HepG2 (cell line): Measurements from ENCODE around the gene ENC1. TPM values are rescaled to one million over a fixed set of nuclear protein-coding genes. Genes with fewer than 3 reads are reported as not detected.

Source experiments
- ARID2 ChIP-seq: sonication (generic); formaldehyde crosslinking; IDR thresholded peaks from 2 replicates; pipeline ENCODE4 v1.8.1; 2022; ENCODE audit warnings: mild to moderate bottlenecking, missing genetic modification reagents, borderline replicate concordance
- DPF2 ChIP-seq: sonication (generic); formaldehyde crosslinking; IDR thresholded peaks from 2 replicates; pipeline ENCODE4 v1.4.0; 2020; ENCODE audit warnings: mild to moderate bottlenecking, low read depth, missing genetic modification reagents, borderline replicate concordance
- ERF ChIP-seq: IDR thresholded peaks from 2 replicates; pipeline ENCODE4 v1.6.1; 2018; ENCODE audit warnings: missing biosample characterization, missing genetic modification reagents
- FOSL2 ChIP-seq: sonication (generic); formaldehyde crosslinking; IDR thresholded peaks from 2 replicates; pipeline ENCODE4 v1.4.0; 2020; ENCODE audit warnings: missing genetic modification reagents
- FOXP1 ChIP-seq, 2 experiments: fragments of 450-650 bp in 1 of 2; IDR thresholded peaks; 2 replicates each; pipeline ENCODE4 v1.6.1; 2017 to 2018; ENCODE audit warnings: antibody characterized with exemption in 1 of 2
- HES4 ChIP-seq: sonication (generic); formaldehyde crosslinking; IDR thresholded peaks from 2 replicates; pipeline ENCODE4 v1.9.0; 2021; ENCODE audit warnings: mild to moderate bottlenecking, missing genetic modification reagents, borderline replicate concordance
- HNRNPUL1 ChIP-seq: fragments of 200-400 bp; formaldehyde crosslinking; IDR thresholded peaks from 2 replicates; pipeline ENCODE4 v1.6.1; 2017; ENCODE audit warnings: low read depth, mild to moderate bottlenecking, low read length, moderate library complexity
- MAF1 ChIP-seq: sonication (generic); formaldehyde crosslinking; IDR thresholded peaks from 2 replicates; pipeline ENCODE4 v1.5.0; 2020; ENCODE audit warnings: missing genetic modification reagents, borderline replicate concordance
- PITX1 ChIP-seq: sonication (generic); formaldehyde crosslinking; IDR thresholded peaks from 2 replicates; pipeline ENCODE4 v1.5.1; 2020; ENCODE audit warnings: mild to moderate bottlenecking, missing genetic modification reagents
- RXRB ChIP-seq: IDR thresholded peaks from 2 replicates; pipeline ENCODE4 v1.6.1; 2016; ENCODE audit warnings: borderline replicate concordance, missing genetic modification reagents, missing compliant biosample characterization
- SMAD3 ChIP-seq: sonication (generic); formaldehyde crosslinking; IDR thresholded peaks from 2 replicates; pipeline ENCODE4 v1.4.0; 2020; ENCODE audit warnings: missing genetic modification reagents
- SMAD9 ChIP-seq: sonication (generic); formaldehyde crosslinking; IDR thresholded peaks from 2 replicates; pipeline ENCODE4 v1.5.1; 2020; ENCODE audit warnings: mild to moderate bottlenecking, missing genetic modification reagents
- SNRNP70 ChIP-seq: fragments of 200-400 bp; formaldehyde crosslinking; IDR thresholded peaks from 2 replicates; pipeline ENCODE4 v1.6.1; 2017; ENCODE audit warnings: mild to moderate bottlenecking, low read depth, low read length, moderate library complexity
- SOX13 ChIP-seq, 3 experiments: fragments of 450-650 bp in 1 of 3; sonication (generic) in 1 of 3; formaldehyde crosslinking in 1 of 3; IDR thresholded peaks in 2 of 3; conservative IDR thresholded peaks in 1 of 3; 2 replicates each; pipeline versions ENCODE4 v1.5.0 to v1.6.1; 2016 to 2020; ENCODE audit warnings: antibody characterized with exemption in 1 of 3, mild to moderate bottlenecking in 1 of 3, missing compliant biosample characterization in 1 of 3, missing genetic modification reagents in 1 of 3, moderate library complexity in 1 of 3
- TARDBP ChIP-seq: sonication (generic); formaldehyde crosslinking; IDR thresholded peaks from 2 replicates; pipeline ENCODE4 v1.8.0; 2022; ENCODE audit warnings: mild to moderate bottlenecking, missing genetic modification reagents
- TCF12 ChIP-seq, 2 experiments: fragments of 450-650 bp in 1 of 2; sonication (generic) in 1 of 2; formaldehyde crosslinking in 1 of 2; IDR thresholded peaks; 2 replicates each; pipeline versions ENCODE4 v1.6.1 to v1.8.0; 2017 to 2022; ENCODE audit warnings: antibody characterized with exemption in 1 of 2, mild to moderate bottlenecking in 1 of 2, missing genetic modification reagents in 1 of 2, moderate library complexity in 1 of 2
- XBP1 ChIP-seq: sonication (generic); formaldehyde crosslinking; IDR thresholded peaks from 2 replicates; pipeline ENCODE4 v1.5.0; 2020; ENCODE audit warnings: missing genetic modification reagents
- ZBTB1 ChIP-seq: sonication (generic); formaldehyde crosslinking; IDR thresholded peaks from 2 replicates; pipeline ENCODE4 v1.4.0; 2020; ENCODE audit warnings: missing genetic modification reagents, borderline replicate concordance
- ZNF10 ChIP-seq: sonication (generic); formaldehyde crosslinking; IDR thresholded peaks from 2 replicates; pipeline ENCODE4 v1.4.0; 2020; ENCODE audit warnings: mild to moderate bottlenecking, low read depth, missing genetic modification reagents, borderline replicate concordance
- ZNF296 ChIP-seq: sonication (generic); formaldehyde crosslinking; conservative IDR thresholded peaks from 2 replicates; pipeline ENCODE4 v1.5.0; 2020; ENCODE audit warnings: mild to moderate bottlenecking, missing genetic modification reagents
- ZNF724P ChIP-seq: sonication (generic); formaldehyde crosslinking; IDR thresholded peaks from 2 replicates; pipeline ENCODE4 v1.8.0; 2022; ENCODE audit warnings: missing genetic modification reagents, borderline replicate concordance
- polyA plus RNA-seq, 8 experiments: library from polyadenylated mRNA; depleted of rRNA in 3 of 8; stranded (reverse) in 7 of 8; unstranded in 1 of 8; fragments of >200 nt; fragmentation: Illumina TruSeq in 4 of 8; extraction: Trizol in 4 of 8; gene quantifications; 2 replicates each; pipeline versions ENCODE4 v1.2.1 to v1.2.3, GENCODE V29; 2011 to 2016; ENCODE audit warnings: low read depth in 4 of 8, missing spikeins in 1 of 8, mixed read lengths in 1 of 8; ENCODE audit not compliant: insufficient read depth in 1 of 8
- total RNA-seq, 5 experiments: library from RNA; depleted of rRNA; stranded (reverse); fragments of >200 nt; fragmentation: Illumina TruSeq; extraction: Trizol; gene quantifications; 2 replicates each; pipeline ENCODE4 v1.2.3, GENCODE V29; 2016; ENCODE audit warnings: low read depth in 1 of 5
- TF ChIP-seq, protein P1 (sequence below): sonication (generic); formaldehyde crosslinking; IDR thresholded peaks from 2 replicates; pipeline ENCODE4 v1.5.1; 2020; ENCODE audit warnings: mild to moderate bottlenecking, missing genetic modification reagents, moderate library complexity
- TF ChIP-seq, protein P2 (sequence below): sonication (generic); formaldehyde crosslinking; IDR thresholded peaks from 2 replicates; pipeline ENCODE4 v1.5.1; 2020; ENCODE audit warnings: mild to moderate bottlenecking, moderate library complexity, missing genetic modification reagents
- TF ChIP-seq, protein P3 (sequence below): conservative IDR thresholded peaks from 2 replicates; pipeline ENCODE4 v1.6.1; 2018; ENCODE audit warnings: missing genetic modification reagents

The ENC1 gene
- total and polyA plus RNA-seq, 2 of the 13 experiments (the other 11 are each of a cell fraction or from before 2014, with no cell fraction given): 63.8 to 64.4 TPM

DNA sequence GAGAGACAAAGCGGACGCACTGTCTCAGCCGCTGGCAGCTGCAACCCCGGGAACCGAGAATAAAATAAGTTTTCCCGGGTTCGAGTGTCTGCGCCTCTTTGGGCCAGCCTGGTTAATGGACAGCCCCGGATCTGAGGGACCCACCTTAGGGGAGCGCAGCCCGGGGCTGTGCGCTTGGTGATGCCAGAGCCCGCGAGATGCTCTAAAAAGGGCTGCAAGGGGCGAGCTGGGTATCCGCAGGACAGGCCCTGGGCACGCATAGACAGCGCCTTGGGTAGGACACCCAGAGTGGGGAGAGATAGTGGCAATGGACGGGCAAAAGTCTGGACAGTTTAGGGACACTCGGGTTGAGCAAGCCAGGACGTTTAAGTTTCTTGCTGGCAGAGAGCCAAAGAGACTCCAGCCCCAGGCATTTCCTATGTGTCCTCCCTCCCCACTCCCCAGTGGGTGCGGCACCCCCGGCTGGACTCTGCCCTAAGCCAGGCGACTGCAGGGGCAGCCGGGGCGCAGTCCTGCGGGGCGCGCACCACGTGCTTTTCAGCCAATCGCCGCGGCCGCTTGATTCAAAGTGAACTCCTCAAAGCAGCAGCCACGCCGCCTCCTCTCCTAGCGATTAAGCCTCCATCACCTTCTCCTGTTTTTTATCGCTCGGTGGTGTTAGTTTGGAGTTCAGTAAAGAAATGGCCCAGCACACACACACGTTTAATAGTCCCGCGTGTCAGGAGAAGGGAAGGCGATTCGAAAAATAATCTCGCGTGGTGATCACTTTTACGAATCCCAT is 616 bp upstream of the ENC1 start (continued):
- TF ChIP-seq, protein P1, sequence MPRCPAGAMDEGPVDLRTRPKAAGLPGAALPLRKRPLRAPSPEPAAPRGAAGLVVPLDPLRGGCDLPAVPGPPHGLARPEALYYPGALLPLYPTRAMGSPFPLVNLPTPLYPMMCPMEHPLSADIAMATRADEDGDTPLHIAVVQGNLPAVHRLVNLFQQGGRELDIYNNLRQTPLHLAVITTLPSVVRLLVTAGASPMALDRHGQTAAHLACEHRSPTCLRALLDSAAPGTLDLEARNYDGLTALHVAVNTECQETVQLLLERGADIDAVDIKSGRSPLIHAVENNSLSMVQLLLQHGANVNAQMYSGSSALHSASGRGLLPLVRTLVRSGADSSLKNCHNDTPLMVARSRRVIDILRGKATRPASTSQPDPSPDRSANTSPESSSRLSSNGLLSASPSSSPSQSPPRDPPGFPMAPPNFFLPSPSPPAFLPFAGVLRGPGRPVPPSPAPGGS (CRISPR knock-in tag): no peak
- TF ChIP-seq RXRB (CRISPR knock-in tag) (peak; percentile 61; the same call in 1 of the 2 replicates), SOX13 (IDR thresholded peaks at IDR 0.05) (no peak), SOX13 (CRISPR knock-in tag; conservative IDR thresholded peaks at IDR 0.05 in 1 of 2, IDR thresholded peaks at IDR 0.05 in 1 of 2) (peak in 1 of 2 experiments; percentile 69; a peak in 2 of 4 replicates), ARID2 (CRISPR knock-in tag) (no peak), SNRNP70 (no peak), ERF (CRISPR knock-in tag) (peak; percentile 9; the same call in 1 of the 2 replicates), MAF1 (no peak), ZNF296 (CRISPR knock-in tag) (no peak; the same call in 1 of the 2 replicates), TCF12 (IDR thresholded peaks at IDR 0.05) (no peak), TCF12 (CRISPR knock-in tag; IDR thresholded peaks at IDR 0.05) (no peak; the same call in 1 of the 2 replicates), ZNF10 (CRISPR knock-in tag) (no peak), TARDBP (CRISPR knock-in tag) (peak; percentile 61; the same call in 1 of the 2 replicates), ZBTB1 (no peak), DPF2 (CRISPR knock-in tag) (no peak), XBP1 (CRISPR knock-in tag) (no peak), ZNF724P (CRISPR knock-in tag) (no peak), FOSL2 (CRISPR knock-in tag) (peak; percentile 53), SMAD9 (CRISPR knock-in tag) (no peak), SMAD3 (CRISPR knock-in tag) (no peak; the same call in 1 of the 2 replicates), FOXP1 (IDR thresholded peaks at IDR 0.05) (no peak), FOXP1 (CRISPR knock-in tag; IDR thresholded peaks at IDR 0.05) (peak; percentile 32; the same call in 1 of the 2 replicates), HES4 (no peak), HNRNPUL1 (no peak), PITX1 (CRISPR knock-in tag) (no peak)
- TF ChIP-seq, protein P2, sequence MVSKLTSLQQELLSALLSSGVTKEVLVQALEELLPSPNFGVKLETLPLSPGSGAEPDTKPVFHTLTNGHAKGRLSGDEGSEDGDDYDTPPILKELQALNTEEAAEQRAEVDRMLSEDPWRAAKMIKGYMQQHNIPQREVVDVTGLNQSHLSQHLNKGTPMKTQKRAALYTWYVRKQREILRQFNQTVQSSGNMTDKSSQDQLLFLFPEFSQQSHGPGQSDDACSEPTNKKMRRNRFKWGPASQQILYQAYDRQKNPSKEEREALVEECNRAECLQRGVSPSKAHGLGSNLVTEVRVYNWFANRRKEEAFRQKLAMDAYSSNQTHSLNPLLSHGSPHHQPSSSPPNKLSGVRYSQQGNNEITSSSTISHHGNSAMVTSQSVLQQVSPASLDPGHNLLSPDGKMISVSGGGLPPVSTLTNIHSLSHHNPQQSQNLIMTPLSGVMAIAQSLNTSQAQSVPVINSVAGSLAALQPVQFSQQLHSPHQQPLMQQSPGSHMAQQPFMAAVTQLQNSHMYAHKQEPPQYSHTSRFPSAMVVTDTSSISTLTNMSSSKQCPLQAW (CRISPR knock-in tag): peak; percentile 66
- TF ChIP-seq, protein P3, sequence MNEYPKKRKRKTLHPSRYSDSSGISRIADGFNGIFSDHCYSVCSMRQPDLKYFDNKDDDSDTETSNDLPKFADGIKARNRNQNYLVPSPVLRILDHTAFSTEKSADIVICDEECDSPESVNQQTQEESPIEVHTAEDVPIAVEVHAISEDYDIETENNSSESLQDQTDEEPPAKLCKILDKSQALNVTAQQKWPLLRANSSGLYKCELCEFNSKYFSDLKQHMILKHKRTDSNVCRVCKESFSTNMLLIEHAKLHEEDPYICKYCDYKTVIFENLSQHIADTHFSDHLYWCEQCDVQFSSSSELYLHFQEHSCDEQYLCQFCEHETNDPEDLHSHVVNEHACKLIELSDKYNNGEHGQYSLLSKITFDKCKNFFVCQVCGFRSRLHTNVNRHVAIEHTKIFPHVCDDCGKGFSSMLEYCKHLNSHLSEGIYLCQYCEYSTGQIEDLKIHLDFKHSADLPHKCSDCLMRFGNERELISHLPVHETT (CRISPR knock-in tag): no peak
